Iris pigment epithelial cell (primary cell): Measurements from ENCODE around the gene IL5RA.

Source experiments
- DNase-seq: peaks from one replicate; pipeline ENCODE4 v3.0.0-alpha.2; 2011; ENCODE audit warnings: low read depth

The IL5RA gene

GRCh38 chr3:3110299-3110630 is at the start of gene IL5RA:
Gene IL5RA, minus strand, starts transcription at chr3:3110374. Its CDS starts 5,390 bp downstream, at chr3:3104984.
- no peak for DNase-seq

- no peak for DNase-seq
These were observed 47.3 kb upstream of the IL5RA start for GRCh38 chr3:3157484-3157883.

GRCh38 chr3:3154879-3155610 is 44.9 kb upstream of the IL5RA start:
- DNase-seq, result no peak

GRCh38 chr3:3151513-3151912 is 41.3 kb upstream of the IL5RA start:
- DNase-seq, result no peak

GRCh38 chr3:3149560-3149959 is 39.4 kb upstream of the IL5RA start:
- no peak for DNase-seq

GRCh38 chr3:3145831-3146230 is 35.7 kb upstream of the IL5RA start:
- DNase-seq, result peak; percentile 77

GRCh38 chr3:3141939-3142338 is 31.8 kb upstream of the IL5RA start:
- DNase-seq, result peak; percentile 39

GRCh38 chr3:3137526-3137925 is 27.4 kb upstream of the IL5RA start:
- no peak for DNase-seq

- peak; percentile 64 for DNase-seq
These were observed 24.7 kb upstream of the IL5RA start for GRCh38 chr3:3134750-3135448.

GRCh38 chr3:3133500-3133899 is 23.3 kb upstream of the IL5RA start:
- DNase-seq, result no peak

- no peak for DNase-seq
These were observed 19.4 kb upstream of the IL5RA start for GRCh38 chr3:3129579-3129978.

- DNase-seq, result peak; percentile 6
These were observed 17.3 kb upstream of the IL5RA start for GRCh38 chr3:3127432-3128010.

GRCh38 chr3:3126477-3127431 is 16.6 kb upstream of the IL5RA start, which contains the start of gene TRNT1:
Gene TRNT1, plus strand, starts transcription at chr3:3126940. Its CDS starts 2,101 bp downstream, at chr3:3129041.
- DNase-seq, result peak; percentile 95

- no peak for DNase-seq
These were observed 15.8 kb upstream of the IL5RA start for GRCh38 chr3:3125977-3126376.

GRCh38 chr3:3119393-3119851 is 9.2 kb upstream of the IL5RA start:
- no peak for DNase-seq

- no peak for DNase-seq
These were observed 7.5 kb upstream of the IL5RA start for GRCh38 chr3:3117651-3118050.

- no peak for DNase-seq
These were observed 3.0 kb upstream of the IL5RA start for GRCh38 chr3:3113042-3113709.

GRCh38 chr3:3110749-3111361 is 681 bp upstream of the IL5RA start:
- DNase-seq, result no peak

GRCh38 chr3:3109407-3110298 is 521 bp downstream of the IL5RA start:
- no peak for DNase-seq

GRCh38 chr3:3107858-3108257 is 2.3 kb downstream of the IL5RA start:
- no peak for DNase-seq
